HT-29 (cell line): ENCODE results near the gene NDFIP1. TPM values are rescaled to one million over a fixed set of nuclear protein-coding genes. Genes with fewer than 3 reads are reported as not detected.
"Not testable (repeated sequence)": the region's sequence is repeated elsewhere in the genome, so short reads cannot be mapped to it uniquely, and the experiment has no call there.

Source experiments
- DNase-seq: peaks from one replicate; pipeline ENCODE4 v3.0.0-alpha.2; 2015; ENCODE audit warnings: low spot score
- total RNA-seq: library from RNA; depleted of rRNA; stranded (reverse); fragments of >200 nt; shearing (Covaris generic); gene quantifications from 2 replicates; pipeline ENCODE4 v1.2.3, GENCODE V29; 2014

The NDFIP1 gene
- total RNA-seq, 1 experiment from 2014 or later, result 23.4 TPM

DNA sequence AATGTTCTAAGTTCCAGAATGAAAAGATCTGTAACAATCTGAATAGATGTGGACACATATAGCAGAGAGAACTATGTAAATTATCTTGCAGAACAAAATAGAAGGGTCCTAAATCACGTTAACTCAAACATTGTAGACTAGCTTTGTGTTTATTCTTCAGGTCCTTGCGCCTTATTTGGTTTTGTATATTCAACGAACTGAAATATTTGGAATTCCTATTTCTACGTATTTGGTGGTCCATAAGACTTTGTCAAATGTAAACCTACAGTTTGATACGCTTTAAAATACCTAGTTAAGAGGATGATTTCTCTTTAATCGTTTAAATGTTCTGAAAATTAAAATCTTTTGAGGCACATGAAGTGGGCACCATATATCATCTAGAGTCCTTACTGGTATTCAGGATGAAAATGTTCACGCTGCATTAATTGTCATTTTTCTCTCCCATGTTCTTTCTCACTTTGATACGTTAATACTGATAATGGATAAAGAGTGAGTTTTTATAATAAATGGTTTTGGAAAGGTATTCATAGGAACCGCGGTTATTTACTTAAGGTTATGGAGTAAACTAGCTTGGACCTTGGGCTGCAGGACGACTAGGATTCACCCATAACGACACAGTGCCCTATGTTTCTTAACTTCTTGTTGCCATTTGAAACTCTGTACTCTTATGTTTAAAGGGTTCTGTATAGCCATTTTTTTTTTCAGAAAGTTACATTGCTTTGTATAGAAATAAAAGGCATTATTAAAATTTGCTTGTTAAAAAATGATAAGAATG, 45.3 kb downstream of the NDFIP1 start:
- DNase-seq, result no peak

GRCh38 chr5:142154449-142154841, 45.9 kb downstream of the NDFIP1 start:
- not testable (repeated sequence) for DNase-seq

- DNase-seq, result no peak
These were observed 48.4 kb downstream of the NDFIP1 start for GRCh38 chr5:142156839-142157463.

- no peak for DNase-seq
These were observed 50.8 kb downstream of the NDFIP1 start for GRCh38 chr5:142159354-142159753.

DNA sequence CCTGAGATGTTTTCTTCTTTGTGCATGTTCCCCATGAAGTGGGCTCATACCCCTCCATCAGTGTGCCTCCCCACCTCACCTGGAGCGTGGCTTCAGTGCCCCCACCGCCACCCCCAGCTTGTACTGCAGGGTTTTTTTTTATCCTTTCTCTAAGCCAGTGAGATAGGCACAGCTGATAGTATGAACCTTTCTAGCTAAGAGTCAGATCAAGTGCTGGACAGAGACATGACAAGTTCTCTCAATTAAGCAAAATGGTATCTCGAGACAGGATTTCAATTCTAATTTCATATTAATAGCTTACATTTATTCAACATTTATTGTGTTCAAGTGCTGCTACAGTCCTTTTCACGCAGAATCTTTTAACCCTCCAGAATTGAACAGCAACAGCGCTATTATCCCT, 55.7 kb downstream of the NDFIP1 start:
- DNase-seq, result no peak

GRCh38 chr5:142166754-142167153, 58.2 kb downstream of the NDFIP1 start:
- DNase-seq, result no peak

DNA sequence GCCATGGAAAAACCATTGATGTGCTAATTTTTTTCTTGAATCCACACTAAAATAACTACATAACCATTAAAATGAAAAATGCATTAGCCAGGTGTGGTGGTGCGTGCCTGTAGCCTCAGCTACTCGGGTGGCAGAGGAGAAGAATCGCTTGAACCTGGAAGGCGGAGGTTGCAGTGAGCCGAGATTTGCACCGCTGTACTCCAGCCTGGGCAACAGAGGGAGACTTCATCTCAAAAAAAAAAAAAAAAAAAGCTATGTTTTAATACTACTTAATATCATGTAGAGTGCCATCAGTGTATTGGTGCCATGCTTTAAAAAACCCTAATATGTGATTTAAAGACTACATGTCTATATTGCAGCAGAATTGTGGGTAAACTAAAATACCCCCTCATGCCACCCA, 58.9 kb downstream of the NDFIP1 start:
- no peak for DNase-seq

DNA sequence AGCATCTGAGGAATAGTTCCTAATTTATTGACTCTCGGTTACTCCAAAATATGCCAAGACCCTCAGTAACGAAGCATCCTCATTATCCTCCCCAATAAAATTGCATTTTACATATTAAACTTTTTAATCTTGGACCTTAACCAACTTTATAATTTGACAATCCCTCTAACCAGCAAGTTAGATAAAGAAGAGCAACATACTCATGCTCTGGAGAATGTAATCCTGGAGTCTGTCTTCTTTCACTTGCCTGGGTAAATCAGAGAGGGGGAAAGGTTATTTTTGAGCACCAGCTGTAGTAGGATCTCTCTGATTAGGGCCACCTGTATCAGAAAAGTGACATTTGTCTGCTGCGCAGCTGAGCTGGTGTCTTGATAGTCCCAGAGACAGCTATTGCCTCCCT, 59.8 kb downstream of the NDFIP1 start:
- no peak for DNase-seq

DNA sequence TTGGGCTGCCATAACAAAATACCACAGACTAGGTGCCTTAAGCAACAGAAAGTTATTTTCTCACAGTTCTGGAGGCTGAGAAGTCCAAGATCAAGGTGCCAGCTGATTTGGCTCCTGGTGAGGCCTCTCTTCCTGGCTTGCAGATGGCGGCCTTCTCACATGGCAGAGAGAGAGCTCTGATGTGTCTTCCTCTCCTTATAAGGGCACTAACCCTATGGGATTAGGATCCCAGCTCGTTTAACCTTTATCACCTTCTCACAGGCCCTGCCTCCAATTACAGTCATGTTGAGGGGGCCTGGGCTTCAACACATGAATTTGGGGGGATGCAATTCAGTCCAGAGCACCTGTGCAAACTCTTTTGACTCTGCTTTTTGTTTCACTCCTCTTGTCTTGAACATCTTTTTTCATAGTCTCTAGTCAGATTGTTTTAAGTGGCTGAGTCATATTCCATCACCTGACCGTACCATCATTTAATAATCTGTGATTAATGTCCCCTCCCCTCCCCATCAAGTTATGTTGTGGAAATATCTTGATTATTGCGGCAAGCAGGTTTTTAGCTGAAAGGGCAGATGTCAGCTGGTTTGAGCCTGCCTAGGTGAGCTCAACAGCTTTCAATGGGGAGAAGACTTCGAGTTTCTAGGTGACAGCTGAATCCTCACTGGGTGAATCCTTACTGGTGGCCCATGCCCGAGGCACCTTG, 61.8 kb downstream of the NDFIP1 start:
- no peak for DNase-seq

DNA sequence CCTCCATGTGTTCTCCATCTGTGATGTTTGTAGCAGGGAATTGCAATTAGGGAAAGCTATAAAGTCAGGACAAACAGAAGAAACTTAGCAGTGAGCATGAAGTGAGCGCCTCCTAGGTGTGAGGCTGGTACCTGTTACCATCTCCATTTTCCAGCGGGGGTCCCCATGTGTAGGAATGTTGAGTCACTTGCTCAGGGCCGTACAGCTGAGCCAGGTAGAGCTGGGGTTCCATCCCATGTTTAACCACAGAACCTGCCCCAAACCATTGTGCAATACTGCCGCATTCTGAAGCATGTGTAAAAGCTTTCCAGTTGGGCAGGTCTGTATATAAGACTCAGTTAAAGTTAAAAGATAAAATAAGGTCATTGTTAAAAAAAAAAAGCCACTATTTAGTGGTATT, 62.7 kb downstream of the NDFIP1 start:
- DNase-seq, result no peak

- no peak for DNase-seq
These were observed 66.5 kb downstream of the NDFIP1 start for GRCh38 chr5:142175039-142175438.

DNA sequence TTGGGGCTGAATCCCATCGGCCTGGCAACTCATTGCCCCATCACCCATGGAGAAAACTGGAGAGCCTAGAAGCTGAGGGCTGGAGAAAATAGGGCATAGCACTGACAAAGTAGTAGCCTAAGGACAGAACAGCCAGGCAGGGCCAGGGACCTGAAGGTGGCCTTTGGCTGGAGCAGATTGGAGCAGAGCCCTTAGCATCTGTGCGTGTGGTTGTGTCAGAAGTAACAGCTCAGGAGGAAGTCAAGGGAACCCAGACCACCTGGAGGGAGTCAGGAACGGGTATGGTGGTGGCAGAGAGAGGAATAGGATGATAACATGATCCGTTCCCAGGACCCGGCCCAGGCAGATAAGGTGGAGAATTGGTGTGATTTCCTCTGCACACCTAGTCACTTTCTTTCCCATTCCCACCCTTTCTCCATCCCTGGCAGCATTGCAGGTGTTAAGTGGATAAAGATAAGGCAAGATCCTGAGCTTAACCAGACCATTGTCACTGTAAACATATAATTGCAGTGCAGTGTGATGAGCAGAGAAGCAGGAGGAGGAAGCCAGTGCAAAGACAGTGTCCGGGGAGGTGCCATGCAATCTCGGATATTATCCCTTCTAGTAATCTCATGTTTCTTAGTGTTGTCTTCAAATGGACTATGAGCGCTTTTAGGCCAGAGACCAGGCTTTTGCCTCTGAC, 67.0 kb downstream of the NDFIP1 start:
- DNase-seq, result no peak

- no peak for DNase-seq
These were observed 67.7 kb downstream of the NDFIP1 start for GRCh38 chr5:142176255-142176654.

DNA sequence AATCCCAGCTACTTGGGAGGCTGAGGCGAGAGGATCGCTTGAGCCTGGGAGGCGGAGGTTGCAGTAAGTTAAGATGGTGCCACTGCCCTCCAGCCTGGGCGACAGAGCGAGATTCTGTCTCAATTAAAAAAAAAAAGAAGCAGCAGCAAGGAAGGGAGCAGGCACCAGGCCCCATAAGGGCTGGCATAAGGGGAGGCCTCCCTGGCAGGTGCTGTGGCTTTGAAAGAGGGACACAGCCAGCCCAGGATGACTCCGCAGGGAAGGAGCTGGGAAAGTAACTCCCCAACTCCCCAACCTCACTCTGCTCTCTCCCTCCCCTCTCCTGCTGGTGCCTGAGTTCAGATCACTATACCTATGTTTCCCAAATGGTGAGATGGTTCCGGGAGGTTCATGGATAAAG, 70.1 kb downstream of the NDFIP1 start:
- DNase-seq, result no peak

GRCh38 chr5:142179776-142180387, 71.3 kb downstream of the NDFIP1 start:
- no peak for DNase-seq

GRCh38 chr5:142181096-142181495, 72.5 kb downstream of the NDFIP1 start:
- no peak for DNase-seq

- DNase-seq, result no peak
These were observed 73.1 kb downstream of the NDFIP1 start for GRCh38 chr5:142181547-142182163.

DNA sequence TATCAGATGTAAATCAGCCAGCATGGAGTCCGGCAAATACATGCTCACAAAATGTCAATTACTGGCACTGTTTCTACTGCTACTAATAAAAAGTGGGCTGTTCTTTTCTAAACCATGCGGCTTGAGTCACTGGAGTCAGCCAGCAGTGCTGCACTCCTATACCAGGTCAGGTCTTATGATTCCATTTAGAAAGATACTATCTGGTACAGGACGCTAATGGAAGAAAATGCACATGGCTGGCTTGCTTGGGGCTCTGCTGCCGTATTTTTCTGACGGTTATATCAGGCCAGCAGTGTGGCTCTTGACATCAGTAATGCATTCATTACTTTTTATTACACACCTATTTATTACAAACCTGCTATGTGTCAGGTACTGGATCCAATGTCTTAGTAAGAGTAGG, 74.3 kb downstream of the NDFIP1 start:
- DNase-seq, result no peak

GRCh38 chr5:142183561-142183960, 75.0 kb downstream of the NDFIP1 start:
- DNase-seq, result no peak

DNA sequence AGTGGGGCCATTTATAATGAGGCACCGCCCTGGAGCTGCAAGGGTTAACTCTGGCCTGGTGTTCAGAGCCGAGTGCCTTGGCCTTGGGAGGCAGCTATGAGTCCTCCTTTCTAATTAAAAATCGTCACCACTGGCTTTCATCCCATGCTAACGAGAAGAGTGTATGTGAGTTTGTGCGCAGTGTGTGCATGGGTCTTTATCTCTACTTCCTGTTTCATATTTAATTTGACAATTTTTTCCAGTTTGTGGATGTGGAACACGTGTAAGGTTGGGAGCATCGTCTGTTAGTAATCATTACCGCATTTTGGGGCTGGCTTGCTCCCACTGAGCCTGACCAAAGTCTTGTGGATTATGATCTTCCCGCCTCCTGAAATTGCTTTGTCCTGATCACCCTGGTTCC, 76.4 kb downstream of the NDFIP1 start:
- no peak for DNase-seq

DNA sequence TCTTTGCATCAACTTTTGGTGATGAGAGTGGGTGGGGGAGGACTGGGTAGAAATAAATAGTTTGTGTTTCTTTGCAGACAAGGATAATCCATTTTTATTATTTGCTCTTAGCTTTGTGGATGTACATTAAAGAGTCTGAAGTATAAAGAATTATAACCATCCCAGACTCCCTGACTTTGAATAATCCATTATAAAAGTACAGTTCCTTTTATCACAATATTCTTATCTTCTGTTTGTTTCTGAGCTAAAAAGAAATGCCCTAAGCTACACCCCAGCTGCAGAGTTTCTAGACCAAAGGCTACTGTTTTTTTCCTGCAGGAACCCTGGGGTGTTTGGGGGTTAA, 77.9 kb downstream of the NDFIP1 start:
- DNase-seq, result no peak
